Ishikawa (cell line): Measurements from ENCODE around the gene HTT.

ENCODE experiments used
- CEBPB ChIP-seq: IDR thresholded peaks from 2 replicates; pipeline ENCODE4 v1.6.1; 2012
- EP300 ChIP-seq: IDR thresholded peaks from 2 replicates; pipeline ENCODE4 v1.6.1; 2012; ENCODE audit warnings: borderline replicate concordance
- FOXM1 ChIP-seq: IDR thresholded peaks from 2 replicates; pipeline ENCODE4 v1.6.1; 2012; ENCODE audit warnings: low read depth, borderline replicate concordance
- RAD21 ChIP-seq: IDR thresholded peaks from 2 replicates; pipeline ENCODE4 v1.6.1; 2012; ENCODE audit warnings: low read depth
- TCF12 ChIP-seq: IDR thresholded peaks from 2 replicates; pipeline ENCODE4 v1.6.1; 2012; ENCODE audit warnings: low read depth
- YY1 ChIP-seq: IDR thresholded peaks from 2 replicates; pipeline ENCODE4 v1.6.1; 2012; ENCODE audit warnings: low read depth
- TF ChIP-seq, protein P1 (sequence below): IDR thresholded peaks from 2 replicates; pipeline ENCODE4 v1.6.1; 2012; ENCODE audit warnings: low read depth, mild to moderate bottlenecking
- TF ChIP-seq, protein P2 (sequence below): IDR thresholded peaks from 2 replicates; pipeline ENCODE4 v1.6.1; 2012

DNA sequence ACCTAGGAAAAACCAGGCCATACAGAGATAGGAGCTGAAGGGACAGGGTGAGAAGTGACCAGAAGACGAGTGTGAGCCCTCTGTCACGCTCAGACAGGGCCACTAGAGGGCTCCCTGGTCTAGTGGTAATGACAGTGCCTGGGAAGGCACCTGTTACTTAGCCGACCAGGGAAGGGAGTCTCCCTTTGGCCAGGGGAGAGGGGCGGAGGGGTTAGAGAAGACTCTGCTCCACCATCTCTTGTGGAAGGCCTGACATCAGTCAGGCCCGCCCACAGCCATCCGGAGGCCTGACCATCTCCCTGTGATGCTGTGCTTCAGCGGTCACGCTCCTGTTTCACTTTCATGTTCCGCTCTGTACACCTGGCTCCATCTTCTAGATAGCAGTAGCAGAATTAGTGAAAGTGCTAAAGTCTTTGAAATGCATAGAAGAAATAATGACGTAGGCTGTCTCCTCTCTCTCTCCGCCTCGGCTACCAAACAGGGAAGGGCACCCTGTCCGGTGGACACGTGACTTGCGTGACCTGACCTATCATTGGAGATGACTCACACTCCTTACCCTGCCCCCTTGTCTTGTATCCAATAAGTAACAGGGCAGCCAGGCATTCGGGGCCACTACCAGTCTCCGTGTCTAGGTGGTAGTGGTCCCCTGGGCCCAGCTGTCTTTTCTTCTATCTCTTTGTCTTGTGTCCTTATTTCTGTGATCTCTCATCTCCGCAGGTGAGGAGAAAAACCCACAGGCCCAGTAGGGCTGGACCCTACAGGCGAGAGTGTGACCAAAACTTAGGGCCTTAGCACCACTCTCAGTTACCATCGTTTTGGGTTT, 26.8 kb upstream of the HTT start:
- TF ChIP-seq, protein P1, sequence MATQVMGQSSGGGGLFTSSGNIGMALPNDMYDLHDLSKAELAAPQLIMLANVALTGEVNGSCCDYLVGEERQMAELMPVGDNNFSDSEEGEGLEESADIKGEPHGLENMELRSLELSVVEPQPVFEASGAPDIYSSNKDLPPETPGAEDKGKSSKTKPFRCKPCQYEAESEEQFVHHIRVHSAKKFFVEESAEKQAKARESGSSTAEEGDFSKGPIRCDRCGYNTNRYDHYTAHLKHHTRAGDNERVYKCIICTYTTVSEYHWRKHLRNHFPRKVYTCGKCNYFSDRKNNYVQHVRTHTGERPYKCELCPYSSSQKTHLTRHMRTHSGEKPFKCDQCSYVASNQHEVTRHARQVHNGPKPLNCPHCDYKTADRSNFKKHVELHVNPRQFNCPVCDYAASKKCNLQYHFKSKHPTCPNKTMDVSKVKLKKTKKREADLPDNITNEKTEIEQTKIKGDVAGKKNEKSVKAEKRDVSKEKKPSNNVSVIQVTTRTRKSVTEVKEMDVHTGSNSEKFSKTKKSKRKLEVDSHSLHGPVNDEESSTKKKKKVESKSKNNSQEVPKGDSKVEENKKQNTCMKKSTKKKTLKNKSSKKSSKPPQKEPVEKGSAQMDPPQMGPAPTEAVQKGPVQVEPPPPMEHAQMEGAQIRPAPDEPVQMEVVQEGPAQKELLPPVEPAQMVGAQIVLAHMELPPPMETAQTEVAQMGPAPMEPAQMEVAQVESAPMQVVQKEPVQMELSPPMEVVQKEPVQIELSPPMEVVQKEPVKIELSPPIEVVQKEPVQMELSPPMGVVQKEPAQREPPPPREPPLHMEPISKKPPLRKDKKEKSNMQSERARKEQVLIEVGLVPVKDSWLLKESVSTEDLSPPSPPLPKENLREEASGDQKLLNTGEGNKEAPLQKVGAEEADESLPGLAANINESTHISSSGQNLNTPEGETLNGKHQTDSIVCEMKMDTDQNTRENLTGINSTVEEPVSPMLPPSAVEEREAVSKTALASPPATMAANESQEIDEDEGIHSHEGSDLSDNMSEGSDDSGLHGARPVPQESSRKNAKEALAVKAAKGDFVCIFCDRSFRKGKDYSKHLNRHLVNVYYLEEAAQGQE: no peak
- TF ChIP-seq CEBPB (no peak), EP300 (no peak), RAD21 (peak; percentile 76), TCF12 (no peak), YY1 (no peak), FOXM1 (no peak)
- TF ChIP-seq, protein P2, sequence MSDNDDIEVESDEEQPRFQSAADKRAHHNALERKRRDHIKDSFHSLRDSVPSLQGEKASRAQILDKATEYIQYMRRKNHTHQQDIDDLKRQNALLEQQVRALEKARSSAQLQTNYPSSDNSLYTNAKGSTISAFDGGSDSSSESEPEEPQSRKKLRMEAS: no peak
